Neural progenitor cell (in vitro differentiated cells): ENCODE data around the gene NOBOX. TPM values are rescaled to one million over a fixed set of nuclear protein-coding genes. Genes with fewer than 3 reads are reported as not detected.
A peak's percentile ranks its signal among the peaks of the same experiment; 100 is the strongest.

Experiments
- DNase-seq: peaks from one replicate; pipeline ENCODE4 v3.0.0-alpha.2; 2016; ENCODE audit warnings: low spot score
- H2AFZ ChIP-seq: fragments of 200-600 bp; sonication (generic); replicated peaks from 2 replicates; pipeline ENCODE4 v1.6.1; 2016; ENCODE audit warnings: antibody characterized with exemption
- H3F3A ChIP-seq: fragments of 200-600 bp; sonication (generic); 2 replicates; pipeline ENCODE4 v1.6.1; 2016; ENCODE audit warnings: antibody characterized with exemption, low read depth
- H3K27ac ChIP-seq: fragments of 200-600 bp; sonication (generic); 2 replicates; pipeline ENCODE4 v1.5.1; 2016; ENCODE audit warnings: mild to moderate bottlenecking
- H3K27me3 ChIP-seq: fragments of 200-600 bp; sonication (generic); 2 replicates; pipeline ENCODE4 v1.6.1; 2016; ENCODE audit warnings: mild to moderate bottlenecking, moderate library complexity
- H3K36me3 ChIP-seq: fragments of 200-600 bp; sonication (generic); 2 replicates; pipeline ENCODE4 v1.5.1; 2016
- H3K4me1 ChIP-seq: fragments of 200-600 bp; sonication (generic); 2 replicates; pipeline ENCODE4 v1.6.1; 2016; ENCODE audit warnings: mixed run types
- H3K4me2 ChIP-seq: fragments of 200-600 bp; sonication (generic); 2 replicates; pipeline ENCODE4 v1.6.1; 2016
- H3K4me3 ChIP-seq: fragments of 200-600 bp; sonication (generic); 2 replicates; pipeline ENCODE4 v1.5.1; 2016
- H3K79me2 ChIP-seq: fragments of 200-600 bp; sonication (generic); 2 replicates; pipeline ENCODE4 v1.6.1; 2016; ENCODE audit warnings: low read depth
- H3K9ac ChIP-seq: fragments of 200-600 bp; sonication (generic); 2 replicates; pipeline ENCODE4 v1.6.1; 2016
- H3K9me3 ChIP-seq: fragments of 200-600 bp; sonication (generic); 2 replicates; pipeline ENCODE4 v1.5.1; 2016; ENCODE audit warnings: low read depth
- H4K20me1 ChIP-seq: fragments of 200-600 bp; sonication (generic); 2 replicates; pipeline ENCODE4 v1.6.1; 2016; ENCODE audit warnings: low read depth
- H3K27ac Mint-ChIP-seq: 3 replicates; pipeline ENCODE4 v1.8.0; 2021; ENCODE audit warnings: mixed read lengths
- H3K27me3 Mint-ChIP-seq: 2 replicates; pipeline ENCODE4 v1.8.0; 2022; ENCODE audit warnings: low read depth, mild to moderate bottlenecking, inconsistent platforms, moderate library complexity, mixed read lengths; ENCODE audit not compliant: insufficient read depth
- H3K36me3 Mint-ChIP-seq: 3 replicates; pipeline ENCODE4 v1.8.0; 2021; ENCODE audit warnings: mixed read lengths
- H3K4me1 Mint-ChIP-seq: 3 replicates; pipeline ENCODE4 v1.8.0; 2021; ENCODE audit warnings: mixed read lengths
- H3K4me3 Mint-ChIP-seq: 3 replicates; pipeline ENCODE4 v1.8.0; 2021; ENCODE audit warnings: mild to moderate bottlenecking, moderate library complexity, mixed read lengths
- H3K9me3 Mint-ChIP-seq: 3 replicates; pipeline ENCODE4 v1.8.0; 2020; ENCODE audit warnings: mixed read lengths
- CTCF ChIP-seq: fragments of 200-600 bp; sonication (generic); IDR thresholded peaks from 2 replicates; pipeline ENCODE4 v1.5.1; 2017; ENCODE audit warnings: antibody characterized with exemption, mild to moderate bottlenecking
- EZH2 ChIP-seq: fragments of 200-600 bp; sonication (generic); IDR thresholded peaks from 2 replicates; pipeline ENCODE4 v1.6.1; 2017; ENCODE audit warnings: antibody characterized with exemption, mild to moderate bottlenecking, moderate library complexity
- EZH2phosphoT487 ChIP-seq: fragments of 200-600 bp; sonication (generic); IDR thresholded peaks from 2 replicates; pipeline ENCODE4 v1.6.1; 2017; ENCODE audit warnings: antibody characterized with exemption
- total RNA-seq: library from RNA; depleted of rRNA; stranded (reverse); fragments of >200 nt; gene quantifications from 2 replicates; pipeline ENCODE4 v1.2.3, GENCODE V29; 2015; ENCODE audit warnings: low replicate concordance

The NOBOX gene
- total RNA-seq, 1 donor from 2014 or later: not detected

GRCh38 chr7:144391823-144392255, 11.7 kb downstream of the NOBOX start:
- no peaks in the 10 kb centered on the region for H4K20me1 ChIP-seq
- peak overlapping the region; percentile 97 for H2AFZ ChIP-seq
- Mint-ChIP-seq H3K27ac (peak overlapping the region; percentile 75), H3K36me3 (no peaks in the 10 kb centered on the region), H3K4me3 (no peak overlapping the region), H3K9me3 (peaks cover 3% of the 10 kb centered on the region), H3K4me1 (peaks cover 7% of the 10 kb centered on the region), H3K27me3 (no peaks in the 10 kb centered on the region)
- H3K4me3 ChIP-seq: no peak overlapping the region
- H3K9ac ChIP-seq: no peak overlapping the region
- no peaks in the 10 kb centered on the region for H3K27me3 ChIP-seq
- no peak overlapping the region for H3K27ac ChIP-seq
- no peaks in the 10 kb centered on the region for H3K79me2 ChIP-seq
- H3K4me1 ChIP-seq: no peaks in the 10 kb centered on the region
- no peaks in the 10 kb centered on the region for H3K36me3 ChIP-seq
- no peak overlapping the region for H3K4me2 ChIP-seq
- TF ChIP-seq EZH2phosphoT487 (no peak), CTCF (peak; percentile 75)
- H3F3A ChIP-seq: no peaks in the 10 kb centered on the region
- peak; percentile 69 for DNase-seq
- no peaks in the 10 kb centered on the region for H3K9me3 ChIP-seq

GRCh38 chr7:144391014-144391413, 12.5 kb downstream of the NOBOX start:
- H3K27ac Mint-ChIP-seq: no peak overlapping the region
- H3K9me3 Mint-ChIP-seq: no peaks in the 10 kb centered on the region
- H3K36me3 Mint-ChIP-seq: no peaks in the 10 kb centered on the region
- no peaks in the 10 kb centered on the region for H3K4me1 ChIP-seq
- H3K4me3 Mint-ChIP-seq: no peak overlapping the region
- DNase-seq: no peak
- no peaks in the 10 kb centered on the region for H3K27me3 ChIP-seq
- no peaks in the 10 kb centered on the region for H4K20me1 ChIP-seq
- no peaks in the 10 kb centered on the region for H3K79me2 ChIP-seq
- TF ChIP-seq EZH2 (no peak), EZH2phosphoT487 (no peak), CTCF (no peak)
- H3K9me3 ChIP-seq: no peaks in the 10 kb centered on the region
- no peak overlapping the region for H2AFZ ChIP-seq
- peaks cover 7% of the 10 kb centered on the region for H3K4me1 Mint-ChIP-seq
- no peaks in the 10 kb centered on the region for H3K27me3 Mint-ChIP-seq
- H3F3A ChIP-seq: no peaks in the 10 kb centered on the region
- H3K4me2 ChIP-seq: no peak overlapping the region
- no peak overlapping the region for H3K4me3 ChIP-seq
- H3K36me3 ChIP-seq: no peaks in the 10 kb centered on the region
- no peak overlapping the region for H3K9ac ChIP-seq
- no peak overlapping the region for H3K27ac ChIP-seq

GRCh38 chr7:144390481-144390880, 13.0 kb downstream of the NOBOX start:
- Mint-ChIP-seq H3K9me3 (no peaks in the 10 kb centered on the region), H3K36me3 (no peaks in the 10 kb centered on the region), H3K27ac (no peak overlapping the region), H3K27me3 (peaks cover under 1% of the 10 kb centered on the region), H3K4me3 (no peak overlapping the region), H3K4me1 (peaks cover 7% of the 10 kb centered on the region)
- no peak overlapping the region for H3K27ac ChIP-seq
- H3K4me2 ChIP-seq: no peak overlapping the region
- H3K9ac ChIP-seq: no peak overlapping the region
- H2AFZ ChIP-seq: peak overlapping the region; percentile 81
- TF ChIP-seq EZH2phosphoT487 (no peak), EZH2 (no peak), CTCF (no peak)
- no peak overlapping the region for H3K4me3 ChIP-seq
- H3K79me2 ChIP-seq: no peaks in the 10 kb centered on the region
- no peaks in the 10 kb centered on the region for H3F3A ChIP-seq
- no peaks in the 10 kb centered on the region for H3K27me3 ChIP-seq
- no peaks in the 10 kb centered on the region for H4K20me1 ChIP-seq
- H3K4me1 ChIP-seq: no peaks in the 10 kb centered on the region
- no peak for DNase-seq
- no peaks in the 10 kb centered on the region for H3K36me3 ChIP-seq
- no peaks in the 10 kb centered on the region for H3K9me3 ChIP-seq
